ENCODE results near the gene ZC2HC1C. TPM values are rescaled to one million over a fixed set of nuclear protein-coding genes. Genes with fewer than 3 reads are reported as not detected.

The ZC2HC1C gene
- total and polyA plus RNA-seq, 9 of the 15 experiments (the other 6 are each of a cell fraction or from before 2014, with no cell fraction given) = 6.3 to 9.2 (median 7.7) TPM

- no peak overlapping the region for H3K27ac ChIP-seq (ENCODE audit: extremely low read depth, low read depth, low read length)
- intact Hi-C loops (cut with micrococcal nuclease) = no loop called here
- no peaks in the 10 kb centered on the region for H3K9me3 ChIP-seq (replicated peaks; ENCODE audit: control insufficient read depth, insufficient read depth, low read depth, low read length)
- TF ChIP-seq EP300 (IDR thresholded peaks at IDR 0.05; ENCODE audit: low read length) (no peak), TBP (optimal IDR thresholded peaks at IDR 0.05; ENCODE audit: low read depth, low read length) (no peak), PTBP1 (IDR thresholded peaks at IDR 0.05; ENCODE audit: low read depth, low read length) (no peak), DEAF1 (CRISPR knock-in tag; IDR thresholded peaks at IDR 0.05) (no peak), HLTF (IDR thresholded peaks at IDR 0.05) (no peak), NCOA6 (IDR thresholded peaks at IDR 0.05) (no peak), DIDO1 (tag; IDR thresholded peaks at IDR 0.05; ENCODE audit: low read depth) (no peak), MIER1 (IDR thresholded peaks at IDR 0.05; ENCODE audit: low read depth) (no peak), GATAD2A (IDR thresholded peaks at IDR 0.05) (no peak), ZNF589 (CRISPR knock-in tag; IDR thresholded peaks at IDR 0.05; ENCODE audit: low read depth) (no peak), FOXP1 (CRISPR knock-in tag; IDR thresholded peaks at IDR 0.05) (no peak), ZSCAN32 (CRISPR knock-in tag; IDR thresholded peaks at IDR 0.05) (no peak), SMARCA5 (IDR thresholded peaks at IDR 0.05) (no peak), ZNF551 (CRISPR knock-in tag; IDR thresholded peaks at IDR 0.05) (no peak)
- no peak overlapping the region for H2AFZ ChIP-seq (ENCODE audit: low read depth, low read length)
- no peaks in the 10 kb centered on the region for H3K79me2 ChIP-seq (ENCODE audit: control insufficient read depth, insufficient read depth, low read length)
- ATAC-seq (no peak), DNase-seq (ENCODE audit: extremely low read depth in 1 of 4, low spot score in 3 of 4) (no peak), FAIRE-seq (no peak)
- H3K9me1 ChIP-seq (ENCODE audit: control insufficient read depth, insufficient read depth, low read length) = no peaks in the 10 kb centered on the region
- no peaks in the 10 kb centered on the region for H3K4me1 ChIP-seq (replicated peaks in 1 of 2; ENCODE audit: control insufficient read depth in 2 of 2, insufficient read depth in 2 of 2, low read length in 2 of 2)
- H3K36me3 ChIP-seq (ENCODE audit: control insufficient read depth, insufficient read depth, low read length) = peaks cover 42% of the 10 kb centered on the region
- H3K4me2 ChIP-seq (ENCODE audit: insufficient read depth, low read length) = no peak overlapping the region
- no peaks in the 10 kb centered on the region for H4K20me1 ChIP-seq (replicated peaks; ENCODE audit: control insufficient read depth, insufficient read depth, low read length)
- in situ Hi-C loops (cut with MboI) = no loop called here
- H3K27me3 ChIP-seq (ENCODE audit: control insufficient read depth in 2 of 2, insufficient read depth in 2 of 2, low read length in 2 of 2) = no peaks in the 10 kb centered on the region
- CTCF ChIA-PET (ENCODE audit: low intra/inter-chr PET ratio) = no interaction called here
- BruUV-seq (replicated peaks) = no TSS peak
- no peak overlapping the region for H3K4me3 ChIP-seq
- POLR2A ChIA-PET = no interaction called here
- H3K9ac ChIP-seq (ENCODE audit: insufficient read depth in 1 of 2, low read depth in 2 of 2, low read length in 2 of 2) = no peak overlapping the region
These were observed 28.8 kb downstream of the ZC2HC1C start for GRCh38 chr14:75098212-75098611.

Measured in K562 (cell line).